Neural crest cell (in vitro differentiated cells): ENCODE results near the gene THEM4. TPM values are rescaled to one million over a fixed set of nuclear protein-coding genes. Genes with fewer than 3 reads are reported as not detected.
"Not testable (repeated sequence)": the region's sequence is repeated elsewhere in the genome, so short reads cannot be mapped to it uniquely, and the experiment has no call there.

ENCODE experiments used
- DNase-seq: peaks from one replicate; pipeline ENCODE4 v3.0.0; 2021; ENCODE audit warnings: low read depth, mixed read lengths, low spot score
- H3K27ac Mint-ChIP-seq: one replicate; pipeline ENCODE4 v1.8.0; 2021; ENCODE audit warnings: mild to moderate bottlenecking, mixed read lengths; ENCODE audit not compliant: unreplicated experiment
- H3K27me3 Mint-ChIP-seq: 2 replicates; pipeline ENCODE4 v1.8.0; 2021; ENCODE audit warnings: low read depth, mild to moderate bottlenecking, mixed read lengths
- H3K36me3 Mint-ChIP-seq: 2 replicates; pipeline ENCODE4 v1.8.0; 2021; ENCODE audit warnings: low read depth, mild to moderate bottlenecking, mixed read lengths
- H3K4me1 Mint-ChIP-seq: 2 replicates; pipeline ENCODE4 v1.8.0; 2021; ENCODE audit warnings: mixed read lengths
- H3K4me3 Mint-ChIP-seq: one replicate; pipeline ENCODE4 v1.8.0; 2021; ENCODE audit warnings: mild to moderate bottlenecking, mixed read lengths
- H3K9me3 Mint-ChIP-seq: 2 replicates; pipeline ENCODE4 v1.8.0; 2021; ENCODE audit warnings: mixed read lengths
- CTCF ChIP-seq: fragments of 200-600 bp; sonication (generic); conservative IDR thresholded peaks from 2 replicates; pipeline ENCODE4 v1.5.0; 2021; ENCODE audit warnings: antibody characterized with exemption, mild to moderate bottlenecking
- total RNA-seq: library from RNA; stranded (reverse); gene quantifications from 2 replicates; pipeline ENCODE4 v1.2.1, GENCODE V29; 2021

The THEM4 gene
- total RNA-seq, 1 donor from 2014 or later: 21.6 TPM

GRCh38 chr1:151907363-151908139, 1.8 kb downstream of the THEM4 start:
- peaks cover 34% of the 10 kb centered on the region for H3K36me3 Mint-ChIP-seq
- H3K4me1 Mint-ChIP-seq: peaks cover 17% of the 10 kb centered on the region
- H3K27ac Mint-ChIP-seq: no peak overlapping the region
- peaks cover 6% of the 10 kb centered on the region for H3K9me3 Mint-ChIP-seq
- H3K4me3 Mint-ChIP-seq: peak overlapping the region; percentile 96
- TF ChIP-seq CTCF: no peak
- DNase-seq: no peak
- H3K27me3 Mint-ChIP-seq: peaks cover 5% of the 10 kb centered on the region

- H3K27ac Mint-ChIP-seq, H3K27me3 Mint-ChIP-seq, DNase-seq, H3K4me3 Mint-ChIP-seq: not testable (repeated sequence)
- peaks cover 17% of the 10 kb centered on the region for H3K4me1 Mint-ChIP-seq
- peaks cover 12% of the 10 kb centered on the region for H3K9me3 Mint-ChIP-seq
- H3K36me3 Mint-ChIP-seq: peaks cover 45% of the 10 kb centered on the region
Measured at GRCh38 chr1:151906324-151906645, 3.0 kb downstream of the THEM4 start.

GRCh38 chr1:151905443-151906323, 3.6 kb downstream of the THEM4 start:
- Mint-ChIP-seq H3K9me3 (peaks cover 15% of the 10 kb centered on the region), H3K4me1 (peaks cover 17% of the 10 kb centered on the region), H3K4me3 (peak overlapping the region; percentile 43), H3K36me3 (peaks cover 49% of the 10 kb centered on the region)
- H3K27me3 Mint-ChIP-seq, DNase-seq, H3K27ac Mint-ChIP-seq: not testable (repeated sequence)

- H3K36me3 Mint-ChIP-seq: peaks cover 54% of the 10 kb centered on the region
- H3K27me3 Mint-ChIP-seq: peaks cover 5% of the 10 kb centered on the region
- peaks cover 19% of the 10 kb centered on the region for H3K9me3 Mint-ChIP-seq
- no peak for DNase-seq
- TF ChIP-seq CTCF: no peak
- H3K4me1 Mint-ChIP-seq: peaks cover 16% of the 10 kb centered on the region
- H3K27ac Mint-ChIP-seq: no peak overlapping the region
- H3K4me3 Mint-ChIP-seq: peak overlapping the region; percentile 43
Measured at GRCh38 chr1:151905070-151905442, 4.3 kb downstream of the THEM4 start.

- Mint-ChIP-seq H3K27me3 (no peaks in the 10 kb centered on the region), H3K4me3 (no peak overlapping the region), H3K4me1 (no peaks in the 10 kb centered on the region), H3K27ac (no peak overlapping the region), H3K36me3 (peaks cover 56% of the 10 kb centered on the region), H3K9me3 (peaks cover 22% of the 10 kb centered on the region)
- TF ChIP-seq CTCF: no peak
- DNase-seq: no peak
Measured at GRCh38 chr1:151902858-151903257, 6.5 kb downstream of the THEM4 start.

GRCh38 chr1:151900804-151901203, 8.5 kb downstream of the THEM4 start:
- H3K4me1 Mint-ChIP-seq, H3K27ac Mint-ChIP-seq, H3K4me3 Mint-ChIP-seq, DNase-seq, H3K27me3 Mint-ChIP-seq: not testable (repeated sequence)
- H3K9me3 Mint-ChIP-seq: peaks cover 20% of the 10 kb centered on the region
- peaks cover 48% of the 10 kb centered on the region for H3K36me3 Mint-ChIP-seq

- Mint-ChIP-seq H3K4me1 (no peaks in the 10 kb centered on the region), H3K27me3 (no peaks in the 10 kb centered on the region), H3K9me3 (peaks cover 20% of the 10 kb centered on the region), H3K36me3 (peaks cover 42% of the 10 kb centered on the region), H3K27ac (peak overlapping the region; percentile 75), H3K4me3 (no peak overlapping the region)
- no peak for TF ChIP-seq CTCF
- DNase-seq: no peak
Measured at GRCh38 chr1:151898519-151898991, 10.8 kb downstream of the THEM4 start.
